Mesodermal cell (in vitro differentiated cells): ENCODE measurements around the gene ITGA1.

Experiments used
- H3K27ac ChIP-seq: 2 replicates; pipeline ENCODE4 v1.7.0; 2013; ENCODE audit warnings: mild to moderate bottlenecking, low read depth, low read length, moderate library complexity; ENCODE audit not compliant: severe bottlenecking
- H3K36me3 ChIP-seq: 2 replicates; pipeline ENCODE4 v1.7.1; 2013; ENCODE audit warnings: mild to moderate bottlenecking, low read length, moderate library complexity; ENCODE audit not compliant: control insufficient read depth, insufficient read depth
- H3K4me1 ChIP-seq: one replicate; pipeline ENCODE4 v1.7.1; 2013; ENCODE audit warnings: mild to moderate bottlenecking, low read length; ENCODE audit not compliant: insufficient read depth, control insufficient read depth, poor library complexity, severe bottlenecking
- H3K4me3 ChIP-seq: 2 replicates; pipeline ENCODE4 v1.7.0; 2013; ENCODE audit warnings: low read length, control low read depth, mild to moderate bottlenecking; ENCODE audit not compliant: insufficient read depth, poor library complexity, severe bottlenecking; ENCODE audit errors: extremely low read depth
- H3K9me3 ChIP-seq: 2 replicates; pipeline ENCODE4 v1.7.1; 2013; ENCODE audit warnings: mild to moderate bottlenecking, low read length, moderate library complexity; ENCODE audit not compliant: control insufficient read depth
- WGBS, 2 experiments: methylation state at CpG; one replicate each; pipeline ENCODE4 v1.1.5; 2013; ENCODE audit warnings: missing lambda C conversion rate in 2 of 2; ENCODE audit not compliant: insufficient coverage in 2 of 2; 5-methylcytosine and 5-hydroxymethylcytosine counted together

The ITGA1 gene

GRCh38 chr5:52827815-52828214 lies 40.1 kb downstream of the ITGA1 start:
- Histone ChIP-seq H3K36me3 (peaks cover 12% of the 10 kb centered on the region), H3K4me3 (no peak overlapping the region), H3K4me1 (peaks cover 6% of the 10 kb centered on the region), H3K9me3 (peaks cover 7% of the 10 kb centered on the region), H3K27ac (no peak overlapping the region)
- no CpG with 5 or more reads among the region's 1 CpG for WGBS, 2 experiments

GRCh38 chr5:52829664-52830063 lies 41.9 kb downstream of the ITGA1 start:
- Histone ChIP-seq H3K9me3 (peaks cover 7% of the 10 kb centered on the region), H3K36me3 (peaks cover 10% of the 10 kb centered on the region), H3K4me3 (no peak overlapping the region), H3K27ac (no peak overlapping the region), H3K4me1 (peaks cover 6% of the 10 kb centered on the region)

- peaks cover 6% of the 10 kb centered on the region for H3K4me1 ChIP-seq
- no peak overlapping the region for H3K4me3 ChIP-seq
- WGBS, 2 experiments: no CpG with 5 or more reads among the region's 2 CpGs
- no peak overlapping the region for H3K27ac ChIP-seq
- H3K9me3 ChIP-seq: peaks cover 7% of the 10 kb centered on the region
- peaks cover 10% of the 10 kb centered on the region for H3K36me3 ChIP-seq
These were observed 42.9 kb downstream of the ITGA1 start for GRCh38 chr5:52830650-52831049.

- Histone ChIP-seq H3K4me1 (peaks cover 6% of the 10 kb centered on the region), H3K27ac (no peak overlapping the region), H3K4me3 (no peak overlapping the region), H3K36me3 (peaks cover 10% of the 10 kb centered on the region), H3K9me3 (peaks cover 7% of the 10 kb centered on the region)
- WGBS, 2 experiments: 93 to 100% methylated on average over 1 to 2 of the region's 2 CpGs
These were observed 44.2 kb downstream of the ITGA1 start for GRCh38 chr5:52831786-52832511.

- Histone ChIP-seq H3K36me3 (no peaks in the 10 kb centered on the region), H3K27ac (no peak overlapping the region), H3K4me1 (peaks cover 19% of the 10 kb centered on the region), H3K4me3 (no peak overlapping the region), H3K9me3 (no peaks in the 10 kb centered on the region)
- WGBS, 2 experiments: 95 to 100% methylated on average over 2 of the region's 2 CpGs
These were observed 46.6 kb downstream of the ITGA1 start for GRCh38 chr5:52834320-52834719.

- peaks cover 26% of the 10 kb centered on the region for H3K4me1 ChIP-seq
- peak overlapping the region; percentile 32 for H3K27ac ChIP-seq
- no peak overlapping the region for H3K4me3 ChIP-seq
- H3K9me3 ChIP-seq: no peaks in the 10 kb centered on the region
- H3K36me3 ChIP-seq: no peaks in the 10 kb centered on the region
- 86 to 100% methylated on average over 1 of the region's 7 CpGs for WGBS, 2 experiments
These were observed 49.4 kb downstream of the ITGA1 start for GRCh38 chr5:52837068-52837467.

- Histone ChIP-seq H3K4me3 (no peak overlapping the region), H3K4me1 (peaks cover 26% of the 10 kb centered on the region), H3K36me3 (no peaks in the 10 kb centered on the region), H3K9me3 (no peaks in the 10 kb centered on the region), H3K27ac (peak overlapping the region; percentile 32)
- WGBS, 2 experiments: no CpG with 5 or more reads among the region's 2 CpGs
These were observed 49.9 kb downstream of the ITGA1 start for GRCh38 chr5:52837591-52838001.

GRCh38 chr5:52838326-52839015 lies 50.8 kb downstream of the ITGA1 start:
- Histone ChIP-seq H3K4me1 (peaks cover 26% of the 10 kb centered on the region), H3K27ac (no peak overlapping the region), H3K9me3 (no peaks in the 10 kb centered on the region), H3K4me3 (no peak overlapping the region), H3K36me3 (no peaks in the 10 kb centered on the region)
- WGBS, 2 experiments: 70 to 83% methylated on average over 2 to 5 of the region's 7 CpGs

- no CpG with 5 or more reads among the region's 1 CpG for WGBS, 2 experiments
These were observed 51.6 kb downstream of the ITGA1 start for GRCh38 chr5:52839285-52839684.

GRCh38 chr5:52840277-52841050 lies 52.7 kb downstream of the ITGA1 start:
- Histone ChIP-seq H3K36me3 (no peaks in the 10 kb centered on the region), H3K9me3 (no peaks in the 10 kb centered on the region), H3K4me1 (peaks cover 35% of the 10 kb centered on the region), H3K4me3 (no peak overlapping the region), H3K27ac (peak overlapping the region; percentile 46)
- WGBS, 2 experiments: 89 to 90% methylated on average over 7 to 8 of the region's 8 CpGs

More at GRCh38 chr5:52839285-52839684, 51.6 kb downstream of the ITGA1 start:
- no peak overlapping the region for H3K4me3 ChIP-seq
- H3K9me3 ChIP-seq: no peaks in the 10 kb centered on the region
- H3K27ac ChIP-seq: no peak overlapping the region
- no peaks in the 10 kb centered on the region for H3K36me3 ChIP-seq
- H3K4me1 ChIP-seq: peaks cover 26% of the 10 kb centered on the region
